Naive thymus-derived CD8-positive, alpha-beta T cell (primary cell): Measurements from ENCODE around the gene MRPS31. TPM values are rescaled to one million over a fixed set of nuclear protein-coding genes. Genes with fewer than 3 reads are reported as not detected.
A peak's percentile ranks its signal among the peaks of the same experiment; 100 is the strongest.
"Not testable (repeated sequence)": the region's sequence is repeated elsewhere in the genome, so short reads cannot be mapped to it uniquely, and the experiment has no call there.

Experiments used
- ATAC-seq, 2 donors: fragments of 150-1000 bp; cut with Tn5 transposase in 1 of 2; sonication (Bioruptor Pico), chemical (Tn5 transposase) in 1 of 2; 1 replicate in 1 of 2; 2 replicates in 1 of 2; pipeline ENCODE4 v1.10.0; 2021; ENCODE audit warnings: mild to moderate bottlenecking in 2 of 2, moderate library complexity in 2 of 2
- POLR2A ChIA-PET: fragments of 350-600 bp; sonication (Branson Sonifier 250); formaldehyde crosslinking; loops from one replicate; lab custom pipeline; 2021; ENCODE audit warnings: antibody characterized with exemption; lab: Charles Lee
- DNase-seq, 10 donors: peaks; one replicate each; pipeline versions ENCODE4 v3.0.0 to v3.0.0-alpha.2; 2020 to 2022
- H3K27ac Mint-ChIP-seq, 10 donors: one replicate each; pipeline ENCODE4 v1.8.0; 2020 to 2022; ENCODE audit warnings: mild to moderate bottlenecking in 10 of 10, mixed read lengths in 10 of 10, moderate library complexity in 4 of 10, inconsistent platforms in 1 of 10
- H3K27me3 Mint-ChIP-seq, 5 donors: one replicate each; pipeline ENCODE4 v1.8.0; 2021 to 2022; ENCODE audit warnings: mixed read lengths in 5 of 5
- H3K36me3 Mint-ChIP-seq, 3 donors: one replicate each; pipeline ENCODE4 v1.8.0; 2020 to 2022; ENCODE audit warnings: mixed read lengths in 3 of 3, mild to moderate bottlenecking in 2 of 3, inconsistent platforms in 1 of 3
- H3K4me1 Mint-ChIP-seq, 4 donors: one replicate each; pipeline ENCODE4 v1.8.0; 2021 to 2022; ENCODE audit warnings: mixed read lengths in 4 of 4
- H3K4me3 Mint-ChIP-seq, 10 donors: one replicate each; pipeline ENCODE4 v1.8.0; 2020 to 2022; ENCODE audit warnings: mild to moderate bottlenecking in 10 of 10, mixed read lengths in 10 of 10, moderate library complexity in 6 of 10, inconsistent platforms in 1 of 10
- H3K9me3 Mint-ChIP-seq, 9 donors: one replicate each; pipeline ENCODE4 v1.8.0; 2020 to 2022; ENCODE audit warnings: mixed read lengths in 9 of 9, mild to moderate bottlenecking in 3 of 9, inconsistent platforms in 1 of 9, moderate library complexity in 1 of 9
- polyA plus RNA-seq, 3 donors: library from polyadenylated mRNA; unstranded; fragments of 300-500 nt; fragmentation: Illumina TruSeq; gene quantifications; one replicate each; pipeline ENCODE4 v1.2.3, GENCODE V29; 2021
- total RNA-seq, 8 experiments: library from RNA in 2 of 8; stranded (reverse) in 2 of 8; gene quantifications; one replicate each; pipeline ENCODE4 v1.2.3 and lab custom pipeline; 2021 to 2026

The MRPS31 gene
- total and polyA plus RNA-seq, 5 experiments from 2014 or later, result 40.0 to 60.2 (median 48.8) TPM

DNA sequence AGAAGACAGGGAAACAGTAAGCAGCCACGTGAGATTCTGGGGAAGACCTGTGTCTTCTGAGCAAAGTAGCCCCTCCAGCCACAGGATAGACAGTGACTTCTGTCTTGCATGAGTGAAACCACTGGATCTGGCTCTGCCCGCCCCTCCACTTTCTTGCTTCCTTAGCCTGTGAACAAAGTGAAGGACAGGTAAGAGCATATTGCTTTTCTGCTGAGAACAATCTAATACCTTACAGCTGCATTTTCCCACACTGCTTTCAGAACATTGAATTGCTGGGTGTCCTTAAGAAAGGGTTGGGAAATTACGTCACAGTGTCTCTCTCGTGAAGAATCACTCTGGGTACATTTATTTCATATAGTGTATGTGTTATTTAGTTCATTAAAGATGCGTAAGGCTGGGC lies 29.6 kb upstream of the MRPS31 start:
- ATAC-seq, result no peak
- no peak for DNase-seq
- POLR2A ChIA-PET, result no interaction called here
- Mint-ChIP-seq H3K4me1 (peaks cover 6 to 19% (median 13%) of the 10 kb centered on the region in 4 donors), H3K4me3 (no peak overlapping the region), H3K27me3 (no peaks in the 10 kb centered on the region), H3K36me3 (peaks cover 9 to 84% (median 25%) of the 10 kb centered on the region in 3 donors), H3K9me3 (no peaks in the 10 kb centered on the region), H3K27ac (peak overlapping the region in 4 of 10 donors; percentile 19 to 52 (median 32))

DNA sequence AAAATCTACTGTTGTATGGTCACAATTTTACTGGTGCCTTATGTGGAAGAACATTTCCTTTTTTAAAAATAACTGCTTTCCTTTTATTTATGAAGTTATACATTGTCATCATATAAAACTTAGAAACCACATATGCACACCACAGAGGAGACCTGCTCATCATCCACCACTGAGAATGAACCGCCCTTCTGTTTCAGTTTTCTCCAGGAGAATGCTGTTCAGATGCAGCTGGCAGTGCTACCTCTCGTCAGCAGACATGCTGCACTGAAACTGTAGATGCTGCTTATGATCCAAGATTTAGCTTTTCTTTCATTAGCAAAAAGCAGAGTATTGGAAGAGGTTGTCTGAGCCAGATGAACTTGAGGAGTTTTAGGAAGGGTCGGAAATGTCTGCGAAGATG lies 28.5 kb upstream of the MRPS31 start:
- ATAC-seq (no peak), DNase-seq (no peak)
- Mint-ChIP-seq H3K4me1 (peaks cover 6 to 24% (median 15%) of the 10 kb centered on the region in 4 donors), H3K9me3 (no peaks in the 10 kb centered on the region), H3K27ac (peak overlapping the region in 5 of 10 donors; percentile 9 to 65 (median 21)), H3K36me3 (peaks cover 9 to 82% (median 27%) of the 10 kb centered on the region in 3 donors), H3K27me3 (no peaks in the 10 kb centered on the region), H3K4me3 (no peak overlapping the region)
- POLR2A ChIA-PET, result no interaction called here

DNA sequence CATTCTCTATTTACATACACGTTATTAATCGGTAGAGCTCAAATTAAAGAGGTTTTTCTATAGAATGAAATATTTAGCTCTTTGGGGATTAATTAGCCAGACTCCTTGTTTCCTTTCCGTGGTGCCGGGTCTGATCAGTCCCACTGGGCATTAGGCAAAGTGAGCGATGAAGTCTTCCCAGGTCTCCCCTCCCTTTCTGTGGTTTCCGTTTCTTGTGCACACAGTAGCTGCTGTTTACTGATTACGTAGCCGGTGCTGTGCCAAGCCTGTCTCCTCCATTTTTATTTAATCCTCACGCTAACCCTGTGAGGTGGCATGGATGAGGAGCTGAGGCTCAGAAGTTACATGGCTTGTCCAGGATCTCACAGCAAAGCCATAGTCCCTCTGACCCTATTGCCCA lies 27.4 kb upstream of the MRPS31 start:
- Mint-ChIP-seq H3K36me3 (peaks cover 9 to 81% (median 31%) of the 10 kb centered on the region in 3 donors), H3K4me1 (peaks cover 6 to 24% (median 15%) of the 10 kb centered on the region in 4 donors), H3K27ac (peak overlapping the region; percentile 21 to 94 (median 91)), H3K27me3 (no peaks in the 10 kb centered on the region), H3K4me3 (peak overlapping the region; percentile 34 to 75 (median 70)), H3K9me3 (no peaks in the 10 kb centered on the region)
- POLR2A ChIA-PET, result interaction anchor here (0.7 to 1.2 kb wide), 6 partner anchors 9 to 1091 kb away, joined by 3 to 7 read pairs (median 6); partner anchors contain the start of genes MRPS31 and SLC25A15
- DNase-seq (peak in 2 of 10 donors; percentile 23 to 28), ATAC-seq (peak; percentile 81 to 83)

DNA sequence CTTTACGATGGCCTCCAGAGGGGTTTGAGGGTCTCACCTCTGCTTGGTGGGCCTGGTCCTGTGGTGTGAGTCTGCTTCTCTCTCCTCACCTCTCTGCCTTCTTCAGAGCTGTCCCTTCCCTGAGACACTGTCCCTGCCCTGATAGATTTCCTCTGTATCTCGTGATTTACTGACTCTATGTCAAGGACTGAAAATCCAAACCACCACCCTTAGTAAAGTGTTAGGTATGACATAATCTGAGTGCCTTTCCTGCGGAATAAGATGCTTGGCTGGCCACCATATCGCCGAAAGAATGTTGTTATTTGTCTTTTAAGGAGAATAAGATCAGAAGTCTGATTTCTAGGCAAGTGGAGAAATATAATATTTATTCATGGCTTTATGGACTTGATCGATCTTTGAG lies 25.7 kb upstream of the MRPS31 start:
- no peak overlapping the region for H3K4me3 Mint-ChIP-seq
- DNase-seq (no peak), ATAC-seq (no peak)
- peaks cover 14 to 38% (median 28%) of the 10 kb centered on the region in 4 donors for H3K4me1 Mint-ChIP-seq
- POLR2A ChIA-PET, result interaction anchor here (1.1 kb wide), 1 partner anchor 18 kb away, joined by 5 read pairs; no protein-coding TSS in a partner anchor
- peaks cover 9 to 67% (median 22%) of the 10 kb centered on the region in 3 donors for H3K36me3 Mint-ChIP-seq
- no peaks in the 10 kb centered on the region for H3K9me3 Mint-ChIP-seq
- peak overlapping the region in 7 of 10 donors; percentile 10 to 66 (median 49) for H3K27ac Mint-ChIP-seq
- H3K27me3 Mint-ChIP-seq, result no peaks in the 10 kb centered on the region

DNA sequence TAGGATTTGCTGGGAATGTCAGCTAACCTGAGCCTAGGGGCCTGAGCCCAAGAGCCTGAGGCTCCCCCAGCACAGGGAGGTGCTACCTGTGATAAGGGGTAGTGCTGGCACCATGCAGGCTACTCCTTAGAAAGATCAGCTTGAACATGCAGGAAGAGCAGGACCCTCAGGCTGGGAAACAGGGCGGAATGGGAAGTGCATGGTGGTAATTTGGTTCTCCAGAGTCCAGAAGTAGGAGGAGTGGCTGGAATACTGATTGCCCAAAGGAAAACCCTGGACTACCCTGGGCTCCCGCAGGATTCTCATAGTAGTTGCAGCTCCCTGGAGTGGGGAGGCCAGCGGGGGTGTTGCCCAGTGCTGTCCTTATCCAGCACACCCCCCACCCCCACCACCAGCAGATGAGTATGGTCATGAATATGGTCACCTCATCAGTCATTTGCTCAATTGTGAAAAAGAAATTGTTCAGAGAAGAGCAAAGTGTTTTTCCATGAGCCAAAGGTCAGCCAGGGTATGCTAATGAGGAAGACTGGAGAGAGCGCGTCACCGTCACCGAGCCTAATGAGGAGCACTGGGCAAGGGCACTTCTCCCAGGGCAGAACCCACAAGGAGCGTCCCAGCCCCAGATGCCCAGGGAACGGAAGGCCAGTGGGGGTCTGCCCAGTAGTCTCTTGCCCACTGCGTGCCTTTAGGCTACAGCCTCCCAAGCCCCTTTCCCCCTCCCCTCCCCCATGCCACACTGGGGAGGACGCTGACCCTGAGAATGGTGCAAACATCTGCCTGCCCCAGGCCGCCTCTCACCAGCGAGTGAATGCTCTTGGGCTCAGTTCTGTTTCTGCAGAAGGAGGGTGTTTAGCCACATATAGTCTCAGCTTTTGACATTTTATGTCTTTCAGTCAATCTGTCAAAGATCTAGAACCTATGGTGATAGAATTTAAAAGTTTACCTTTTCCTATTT lies 23.7 kb upstream of the MRPS31 start:
- ATAC-seq, result no peak
- Mint-ChIP-seq H3K27me3 (no peaks in the 10 kb centered on the region), H3K9me3 (no peaks in the 10 kb centered on the region), H3K36me3 (peaks cover 0 to 47% (median 14%) of the 10 kb centered on the region in 3 donors), H3K27ac (peak overlapping the region in 3 of 10 donors; percentile 40 to 75 (median 68)), H3K4me3 (no peak overlapping the region), H3K4me1 (peaks cover 12 to 51% (median 37%) of the 10 kb centered on the region in 4 donors)
- POLR2A ChIA-PET, result no interaction called here
- no peak for DNase-seq

DNA sequence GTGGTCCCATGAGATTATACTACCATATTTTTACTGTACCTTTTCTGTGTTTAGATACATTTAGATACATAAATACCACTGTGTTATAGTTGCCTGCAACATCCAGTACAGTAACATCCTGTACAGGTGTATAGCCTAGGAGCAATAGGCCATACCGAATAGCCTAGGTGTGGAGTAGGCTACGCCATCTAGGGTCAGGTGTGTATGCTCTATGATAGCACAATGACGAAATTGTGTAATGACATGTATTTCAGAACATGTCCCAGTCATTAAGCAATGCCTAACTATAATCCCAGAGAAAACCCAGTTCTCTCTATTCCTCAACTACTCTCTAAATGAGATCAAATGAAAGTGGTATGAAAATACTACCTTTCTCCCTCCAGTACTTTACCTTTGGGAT lies 22.3 kb upstream of the MRPS31 start:
- peak overlapping the region in 3 of 10 donors; percentile 56 to 86 (median 78) for H3K27ac Mint-ChIP-seq
- peaks cover 12 to 45% (median 33%) of the 10 kb centered on the region in 4 donors for H3K4me1 Mint-ChIP-seq
- H3K9me3 Mint-ChIP-seq, result no peaks in the 10 kb centered on the region
- no peak overlapping the region for H3K4me3 Mint-ChIP-seq
- no peak for DNase-seq
- peaks cover 0 to 34% (median 7%) of the 10 kb centered on the region in 3 donors for H3K36me3 Mint-ChIP-seq
- ATAC-seq, result no peak
- POLR2A ChIA-PET, result no interaction called here
- no peaks in the 10 kb centered on the region for H3K27me3 Mint-ChIP-seq

DNA sequence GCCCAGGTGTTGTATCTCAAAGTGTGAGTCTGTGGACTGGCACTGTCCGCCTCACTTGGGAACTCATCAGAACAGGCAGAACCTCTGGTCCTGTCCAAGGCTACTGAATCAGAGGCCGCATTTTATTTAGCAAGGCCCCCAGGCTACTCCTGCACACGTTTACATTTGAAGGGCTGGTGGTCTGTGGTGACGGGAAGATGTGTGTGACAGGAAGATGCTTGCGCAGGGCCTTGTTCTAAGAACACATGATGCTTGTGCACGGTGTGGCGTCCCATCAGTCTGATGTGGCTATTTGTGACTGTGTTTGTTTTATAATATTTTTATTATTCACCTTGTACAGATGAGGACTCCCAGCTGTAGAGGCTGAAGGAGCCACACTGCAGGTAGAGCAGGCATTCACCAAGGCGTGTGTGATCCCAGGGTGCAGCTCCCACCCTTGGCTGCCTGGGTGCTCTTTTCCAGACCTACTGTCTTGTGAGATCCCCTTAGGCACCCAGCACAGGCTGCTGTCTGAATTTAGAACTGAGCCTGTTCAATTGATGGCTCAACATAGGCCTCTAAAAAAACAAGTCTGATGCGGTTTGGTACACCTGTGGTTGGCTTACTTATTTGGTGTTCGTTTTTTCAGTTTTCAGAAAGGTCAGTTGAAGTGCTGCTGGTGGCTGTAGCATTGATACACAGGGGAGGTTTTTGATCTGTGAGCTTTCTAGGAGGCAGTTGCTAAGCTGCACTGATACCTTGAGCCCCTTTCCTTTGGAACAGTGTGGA lies 21.5 kb upstream of the MRPS31 start:
- peak overlapping the region in 6 of 10 donors; percentile 1 to 75 (median 29) for H3K4me3 Mint-ChIP-seq
- H3K27me3 Mint-ChIP-seq, result no peaks in the 10 kb centered on the region
- peak in 2 of 10 donors; percentile 25 to 53 for DNase-seq
- peaks cover 0 to 28% (median 7%) of the 10 kb centered on the region in 3 donors for H3K36me3 Mint-ChIP-seq
- peak overlapping the region in 9 of 10 donors; percentile 44 to 94 (median 86) for H3K27ac Mint-ChIP-seq
- H3K9me3 Mint-ChIP-seq, result no peaks in the 10 kb centered on the region
- POLR2A ChIA-PET, result no interaction called here
- H3K4me1 Mint-ChIP-seq, result peaks cover 12 to 46% (median 35%) of the 10 kb centered on the region in 4 donors
- ATAC-seq, result peak in 1 of 2 donors; percentile 51

DNA sequence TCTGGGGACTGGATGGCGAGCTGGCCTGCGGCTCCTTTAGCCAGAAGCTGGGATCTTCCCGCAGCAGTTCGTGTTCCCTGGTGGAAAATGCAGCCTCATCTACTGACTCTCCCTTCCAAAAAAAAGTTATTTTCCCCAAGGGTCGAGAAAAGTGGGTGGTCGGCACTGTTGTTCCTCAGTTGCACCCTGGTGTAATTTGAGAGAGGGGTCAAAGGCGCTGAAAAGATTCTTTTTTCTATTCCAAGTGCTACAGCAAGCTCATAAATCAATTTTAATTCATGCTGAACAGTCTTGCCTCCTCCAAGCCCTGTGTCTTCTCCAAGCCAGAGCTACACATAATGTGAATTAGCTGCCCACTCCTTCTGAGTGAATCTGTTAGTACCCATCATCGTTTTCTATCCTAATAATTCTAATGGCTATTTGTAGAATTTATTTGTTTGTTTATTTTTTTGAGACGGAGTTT lies 19.2 kb upstream of the MRPS31 start:
- POLR2A ChIA-PET, result interaction anchor here (1.8 to 4.1 kb wide), 4 partner anchors 8 to 131 kb away, joined by 7 to 26 read pairs (median 19); partner anchors contain the start of gene MRPS31
- H3K27ac Mint-ChIP-seq, result peak overlapping the region; percentile 40 to 95 (median 87)
- ATAC-seq, result no peak
- H3K9me3 Mint-ChIP-seq, result no peaks in the 10 kb centered on the region
- no peak for DNase-seq
- H3K36me3 Mint-ChIP-seq, result peaks cover 0 to 14% (median 7%) of the 10 kb centered on the region in 3 donors
- no peaks in the 10 kb centered on the region for H3K27me3 Mint-ChIP-seq
- H3K4me1 Mint-ChIP-seq, result peaks cover 6 to 53% (median 37%) of the 10 kb centered on the region in 4 donors
- peak overlapping the region; percentile 55 to 90 (median 85) for H3K4me3 Mint-ChIP-seq

DNA sequence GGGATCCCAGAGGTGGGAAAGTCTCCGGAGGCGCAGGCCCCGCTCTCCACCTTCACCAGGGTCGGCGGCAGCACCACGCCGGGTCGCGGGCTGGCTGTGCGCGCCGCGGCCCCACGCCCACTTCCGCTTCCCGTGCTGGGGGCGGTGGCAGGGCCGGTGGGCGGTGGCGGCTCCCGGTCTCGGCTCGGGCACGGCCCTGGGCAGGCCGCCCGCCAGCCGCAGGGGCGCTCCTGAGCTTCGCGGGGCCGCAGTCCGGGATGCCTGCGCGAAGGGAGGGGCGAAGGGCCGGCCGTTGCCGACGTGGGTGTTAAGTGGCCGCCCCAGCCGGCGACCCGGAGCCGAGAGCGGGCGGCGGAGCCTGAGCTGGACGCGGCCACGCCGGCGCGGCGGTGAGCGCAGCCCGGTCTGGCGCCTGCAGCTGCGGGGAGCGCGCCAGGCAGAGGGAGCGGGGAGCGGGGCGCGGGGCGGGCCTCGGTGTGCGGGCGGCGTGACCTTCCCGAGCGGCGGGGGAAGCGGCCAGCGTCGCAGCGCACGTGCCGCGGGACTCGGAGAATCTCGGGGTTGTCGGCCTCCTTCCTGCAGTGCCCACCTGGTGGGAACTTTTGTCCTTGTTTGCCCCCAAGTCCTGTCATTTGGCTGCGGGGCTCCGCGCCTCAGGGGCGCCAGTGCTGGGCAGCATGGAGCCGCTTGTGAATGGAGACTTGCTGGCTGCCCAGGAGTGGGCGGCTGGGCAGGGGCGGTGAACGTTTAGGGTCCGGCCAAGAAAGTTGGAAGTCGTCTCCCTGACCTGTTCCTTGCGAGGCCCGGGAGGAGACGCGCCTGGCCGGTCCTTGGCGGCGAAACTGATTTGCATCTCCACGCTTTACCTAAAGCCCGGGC lies 18.5 kb upstream of the MRPS31 start, which contains the start of gene SLC25A15:
SLC25A15 (plus strand) TSS at position 337 of the 879 bp plus-strand sequence. CDS start 3,616 bp downstream, outside the sequence.
- peaks cover 0 to 10% (median 5%) of the 10 kb centered on the region in 3 donors for H3K36me3 Mint-ChIP-seq
- ATAC-seq (peak; percentile 86 to 92), DNase-seq (peak; percentile 47 to 82 (median 72))
- H3K27ac Mint-ChIP-seq, result peak within 1 kb of the TSS; percentile 40 to 95 (median 88)
- no peaks in the 10 kb centered on the region for H3K9me3 Mint-ChIP-seq
- peak within 1 kb of the TSS; percentile 55 to 90 (median 85) for H3K4me3 Mint-ChIP-seq
- POLR2A ChIA-PET, result interaction anchor here (0.6 to 4.1 kb wide), 11 partner anchors 9 to 405 kb away, joined by 3 to 26 read pairs (median 6); partner anchors contain the start of genes KBTBD7, MRPS31 and WBP4
- no peaks in the 10 kb centered on the region for H3K27me3 Mint-ChIP-seq
- H3K4me1 Mint-ChIP-seq, result peaks cover 6 to 51% (median 36%) of the 10 kb centered on the region in 4 donors

DNA sequence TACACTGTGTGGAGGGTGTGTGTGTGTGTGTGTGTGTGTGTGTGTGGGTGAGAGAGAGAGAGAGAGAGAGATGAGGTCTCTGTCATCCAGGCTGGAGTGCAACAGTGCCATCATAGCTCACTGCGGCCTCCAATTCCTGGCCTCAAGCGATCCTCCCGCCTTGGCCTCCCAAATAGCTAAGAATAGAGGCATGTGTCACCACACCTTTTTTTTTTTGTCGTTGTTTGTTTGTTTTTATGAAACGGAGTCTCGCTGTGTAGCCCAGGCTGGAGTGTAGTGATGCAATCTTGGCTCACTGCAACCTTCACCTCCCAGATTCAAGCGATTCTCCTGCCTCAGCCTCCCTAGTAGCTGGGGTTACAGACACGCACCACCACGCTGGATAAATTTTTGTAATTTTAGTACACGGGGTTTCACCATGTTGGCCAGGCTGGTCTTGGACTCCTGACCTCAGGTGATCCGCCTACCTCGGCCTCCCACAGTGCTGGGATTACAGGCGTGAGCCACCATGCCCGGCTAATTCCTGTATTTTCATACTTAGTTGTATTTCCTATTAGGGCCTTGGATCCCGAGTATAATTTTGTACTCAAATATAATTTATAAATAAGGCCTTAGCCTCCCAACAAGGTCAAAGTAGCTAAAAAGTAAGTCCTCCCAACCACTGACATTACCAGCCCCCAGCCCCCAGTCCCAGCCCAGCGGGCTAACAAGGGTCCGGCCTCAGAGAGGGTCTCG lies 17.7 kb upstream of the MRPS31 start:
- POLR2A ChIA-PET, result interaction anchor here (0.6 to 4.1 kb wide), 15 partner anchors 9 to 1752 kb away, joined by 3 to 26 read pairs (median 4); partner anchors contain the start of genes KBTBD7, MRPS31 and WBP4
- H3K9me3 Mint-ChIP-seq, ATAC-seq, H3K27me3 Mint-ChIP-seq, DNase-seq, H3K36me3 Mint-ChIP-seq: not testable (repeated sequence)
- Mint-ChIP-seq H3K4me3 (peak overlapping the region; percentile 55 to 88 (median 77)), H3K27ac (peak overlapping the region in 9 of 10 donors; percentile 74 to 92 (median 86)), H3K4me1 (peaks cover 6 to 51% (median 36%) of the 10 kb centered on the region in 4 donors)
